DOHH2 (cell line): Measurements from ENCODE around the gene GRIN2C.

Experiments
- EZH2phosphoT487 ChIP-seq: fragments of 200-600 bp; sonication (generic); IDR thresholded peaks from 2 replicates; pipeline ENCODE4 v1.6.1; 2017; ENCODE audit warnings: borderline replicate concordance, mild to moderate bottlenecking, antibody characterized with exemption, low read length, moderate library complexity, mixed read lengths
- TF ChIP-seq, protein P1 (sequence below): fragments of 200-600 bp; sonication (generic); IDR thresholded peaks from one replicate; pipeline ENCODE4 v1.5.1; 2014; ENCODE audit warnings: antibody characterized with exemption, mild to moderate bottlenecking, low read depth, low read length; ENCODE audit not compliant: poor library complexity, severe bottlenecking

GRCh38 chr17:74860229-74860871, 665 bp upstream of the GRIN2C start:
- TF ChIP-seq, protein P1, sequence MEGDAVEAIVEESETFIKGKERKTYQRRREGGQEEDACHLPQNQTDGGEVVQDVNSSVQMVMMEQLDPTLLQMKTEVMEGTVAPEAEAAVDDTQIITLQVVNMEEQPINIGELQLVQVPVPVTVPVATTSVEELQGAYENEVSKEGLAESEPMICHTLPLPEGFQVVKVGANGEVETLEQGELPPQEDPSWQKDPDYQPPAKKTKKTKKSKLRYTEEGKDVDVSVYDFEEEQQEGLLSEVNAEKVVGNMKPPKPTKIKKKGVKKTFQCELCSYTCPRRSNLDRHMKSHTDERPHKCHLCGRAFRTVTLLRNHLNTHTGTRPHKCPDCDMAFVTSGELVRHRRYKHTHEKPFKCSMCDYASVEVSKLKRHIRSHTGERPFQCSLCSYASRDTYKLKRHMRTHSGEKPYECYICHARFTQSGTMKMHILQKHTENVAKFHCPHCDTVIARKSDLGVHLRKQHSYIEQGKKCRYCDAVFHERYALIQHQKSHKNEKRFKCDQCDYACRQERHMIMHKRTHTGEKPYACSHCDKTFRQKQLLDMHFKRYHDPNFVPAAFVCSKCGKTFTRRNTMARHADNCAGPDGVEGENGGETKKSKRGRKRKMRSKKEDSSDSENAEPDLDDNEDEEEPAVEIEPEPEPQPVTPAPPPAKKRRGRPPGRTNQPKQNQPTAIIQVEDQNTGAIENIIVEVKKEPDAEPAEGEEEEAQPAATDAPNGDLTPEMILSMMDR: no peak
- TF ChIP-seq EZH2phosphoT487: no peak
